Measurements from ENCODE around the gene FAF2.

- TF ChIP-seq POLR2A (IDR thresholded peaks at IDR 0.05; ENCODE audit: extremely low read depth, insufficient read length) (no peak), CTCF (IDR thresholded peaks at IDR 0.05; ENCODE audit: low read depth, low read length) (no peak), MYC (IDR thresholded peaks at IDR 0.05; ENCODE audit: low read depth, low read length) (no peak), MAX (IDR thresholded peaks at IDR 0.05; ENCODE audit: low read depth, low read length) (no peak)
These were observed 53.1 kb downstream of the FAF2 start for GRCh38 chr5:176501333-176501732.
